GM23338 (cell line): ENCODE measurements around the gene RCSD1. TPM values are rescaled to one million over a fixed set of nuclear protein-coding genes. Genes with fewer than 3 reads are reported as not detected.

ENCODE experiments used
- ATAC-seq: fragments of 200-7000 bp; cut with Tn5 transposase; 3 replicates; pipeline ENCODE4 v1.9.1; 2020
- DNase-seq: peaks from one replicate; pipeline ENCODE4 v3.0.0-alpha.2; 2015; ENCODE audit warnings: low spot score
- H2AFZ ChIP-seq: fragments of 200-600 bp; sonication (generic); 2 replicates; pipeline ENCODE4 v1.8.0; 2016; ENCODE audit warnings: antibody characterized with exemption, mild to moderate bottlenecking, moderate library complexity
- H3F3A ChIP-seq: fragments of 200-600 bp; sonication (generic); replicated peaks from 2 replicates; pipeline ENCODE4 v1.8.0; 2017; ENCODE audit warnings: antibody characterized with exemption, mixed run types, low read depth
- H3K27ac ChIP-seq: fragments of 200-600 bp; sonication (generic); 2 replicates; pipeline ENCODE4 v1.6.1; 2016; ENCODE audit warnings: low read depth
- H3K27me3 ChIP-seq: fragments of 200-600 bp; sonication (generic); 2 replicates; pipeline ENCODE4 v1.8.0; 2016; ENCODE audit warnings: mild to moderate bottlenecking, mixed run types, moderate library complexity; ENCODE audit not compliant: insufficient read depth
- H3K36me3 ChIP-seq: fragments of 200-600 bp; sonication (generic); 2 replicates; pipeline ENCODE4 v1.8.0; 2016; ENCODE audit warnings: mild to moderate bottlenecking; ENCODE audit not compliant: insufficient read depth
- H3K4me1 ChIP-seq: fragments of 200-600 bp; sonication (generic); 2 replicates; pipeline ENCODE4 v1.8.0; 2016; ENCODE audit warnings: mild to moderate bottlenecking, moderate library complexity; ENCODE audit not compliant: insufficient read depth
- H3K4me2 ChIP-seq: fragments of 200-600 bp; sonication (generic); 2 replicates; pipeline ENCODE4 v1.7.1; 2017; ENCODE audit warnings: mixed run types
- H3K4me3 ChIP-seq: fragments of 200-600 bp; sonication (generic); 2 replicates; pipeline ENCODE4 v1.6.1; 2016; ENCODE audit warnings: mixed run types
- H3K79me2 ChIP-seq: fragments of 200-600 bp; sonication (generic); replicated peaks from 2 replicates; pipeline ENCODE4 v1.8.0; 2017; ENCODE audit warnings: mild to moderate bottlenecking; ENCODE audit not compliant: insufficient read depth
- H3K9me2 ChIP-seq: fragments of 200-600 bp; sonication (generic); 2 replicates; pipeline ENCODE4 v1.8.0; 2017; ENCODE audit not compliant: insufficient read depth
- H4K20me1 ChIP-seq: fragments of 200-600 bp; sonication (generic); replicated peaks from 2 replicates; pipeline ENCODE4 v1.8.0; 2017; ENCODE audit warnings: mild to moderate bottlenecking; ENCODE audit not compliant: insufficient read depth
- H3K27ac Mint-ChIP-seq: 2 replicates; pipeline ENCODE4 v1.8.0; 2020; ENCODE audit warnings: inconsistent platforms, mild to moderate bottlenecking, moderate library complexity, mixed read lengths
- H3K27me3 Mint-ChIP-seq: 3 replicates; pipeline ENCODE4 v1.8.0; 2022; ENCODE audit warnings: low read depth, mild to moderate bottlenecking, moderate library complexity, mixed read lengths, inconsistent platforms; ENCODE audit not compliant: insufficient read depth, poor library complexity
- H3K36me3 Mint-ChIP-seq: 3 replicates; pipeline ENCODE4 v1.8.0; 2021; ENCODE audit warnings: low read depth, mild to moderate bottlenecking, inconsistent platforms, moderate library complexity, mixed read lengths
- H3K4me1 Mint-ChIP-seq: 3 replicates; pipeline ENCODE4 v1.8.0; 2020; ENCODE audit warnings: mild to moderate bottlenecking, inconsistent platforms, mixed read lengths
- H3K4me3 Mint-ChIP-seq: 3 replicates; pipeline ENCODE4 v1.8.0; 2021; ENCODE audit warnings: moderate library complexity, mild to moderate bottlenecking, inconsistent platforms, mixed read lengths
- H3K9me3 Mint-ChIP-seq: 3 replicates; pipeline ENCODE4 v1.8.0; 2020; ENCODE audit warnings: moderate library complexity, mild to moderate bottlenecking, inconsistent platforms, mixed read lengths
- CREB1 ChIP-seq: fragments of 250-450 bp; sonication (Bioruptor Pico); IDR thresholded peaks from 2 replicates; pipeline ENCODE4 v1.5.0; 2020; ENCODE audit warnings: low read depth, mild to moderate bottlenecking, moderate library complexity
- CTCF ChIP-seq, 2 experiments: fragments of 200-600 bp in 1 of 2; sonication (generic) in 1 of 2; conservative IDR thresholded peaks; 2 replicates each; pipeline versions ENCODE4 v1.5.1 to v1.6.1; 2016 to 2017; ENCODE audit warnings: antibody characterized with exemption in 2 of 2, low read depth in 2 of 2, mild to moderate bottlenecking in 2 of 2, moderate library complexity in 1 of 2
- EZH2 ChIP-seq: fragments of 200-600 bp; sonication (generic); IDR thresholded peaks from one replicate; pipeline ENCODE4 v1.8.0; 2017; ENCODE audit warnings: antibody characterized with exemption, mild to moderate bottlenecking, low read depth; ENCODE audit not compliant: unreplicated experiment
- EZH2phosphoT487 ChIP-seq: fragments of 200-600 bp; sonication (generic); IDR thresholded peaks from one replicate; pipeline ENCODE4 v1.8.1; 2018; ENCODE audit warnings: antibody characterized with exemption; ENCODE audit not compliant: unreplicated experiment
- JUNB ChIP-seq: IDR thresholded peaks from one replicate; pipeline ENCODE4 v1.6.1; 2016; ENCODE audit warnings: antibody characterized with exemption; ENCODE audit not compliant: unreplicated experiment
- NANOG ChIP-seq: IDR thresholded peaks from 2 replicates; pipeline ENCODE4 v1.6.1; 2016; ENCODE audit warnings: antibody characterized with exemption, borderline replicate concordance
- POLR2AphosphoS5 ChIP-seq: IDR thresholded peaks from 2 replicates; pipeline ENCODE4 v1.6.1; 2016; ENCODE audit warnings: antibody characterized with exemption, low read depth
- REST ChIP-seq: IDR thresholded peaks from one replicate; pipeline ENCODE4 v1.6.1; 2018; ENCODE audit warnings: antibody characterized with exemption; ENCODE audit not compliant: unreplicated experiment
- STAT1 ChIP-seq: IDR thresholded peaks from one replicate; pipeline ENCODE4 v1.6.1; 2016; ENCODE audit warnings: antibody characterized with exemption; ENCODE audit not compliant: unreplicated experiment
- ZNF114 ChIP-seq: fragments of 250-450 bp; sonication (Bioruptor Pico); IDR thresholded peaks from 2 replicates; pipeline ENCODE4 v1.5.0; 2020; ENCODE audit warnings: mild to moderate bottlenecking, moderate library complexity
- ZNF331 ChIP-seq: fragments of 250-450 bp; sonication (Bioruptor Pico); IDR thresholded peaks from 2 replicates; pipeline ENCODE4 v1.5.0; 2020; ENCODE audit warnings: low read depth, mild to moderate bottlenecking, moderate library complexity
- ZNF462 ChIP-seq: fragments of 250-450 bp; sonication (Bioruptor Pico); IDR thresholded peaks from 2 replicates; pipeline ENCODE4 v1.5.0; 2020; ENCODE audit warnings: mild to moderate bottlenecking, moderate library complexity
- polyA plus RNA-seq: library from polyadenylated mRNA; unstranded; fragments of >200 nt; fragmentation: Nextera tagmentation; extraction: Ambion mirVana; gene quantifications from 2 replicates; pipeline ENCODE4 v1.2.1, GENCODE V29; 2016
- total RNA-seq: library from RNA; depleted of rRNA; stranded (reverse); fragments of >200 nt; shearing (Covaris generic); gene quantifications from 2 replicates; pipeline ENCODE4 v1.2.3, GENCODE V29; 2014
- TF ChIP-seq, protein P1 (sequence below): IDR thresholded peaks from 2 replicates; pipeline ENCODE4 v1.6.1; 2016; ENCODE audit warnings: antibody characterized with exemption

RCSD1 gene
- total and polyA plus RNA-seq, 2 experiments from 2014 or later = 0.18 to 0.73 TPM

GRCh38 chr1:167641786-167642500 lies 11.9 kb downstream of the RCSD1 start:
- TF ChIP-seq ZNF462 (CRISPR knock-in tag) (no peak), ZNF114 (no peak), NANOG (no peak), REST (no peak), ZNF331 (CRISPR knock-in tag) (no peak), CREB1 (CRISPR knock-in tag) (no peak), POLR2AphosphoS5 (no peak), STAT1 (no peak), JUNB (no peak), EZH2phosphoT487 (no peak), EZH2 (no peak), CTCF (conservative IDR thresholded peaks at IDR 0.05; ENCODE audit: low read depth in 2 of 2) (no peak)
- TF ChIP-seq, protein P1, sequence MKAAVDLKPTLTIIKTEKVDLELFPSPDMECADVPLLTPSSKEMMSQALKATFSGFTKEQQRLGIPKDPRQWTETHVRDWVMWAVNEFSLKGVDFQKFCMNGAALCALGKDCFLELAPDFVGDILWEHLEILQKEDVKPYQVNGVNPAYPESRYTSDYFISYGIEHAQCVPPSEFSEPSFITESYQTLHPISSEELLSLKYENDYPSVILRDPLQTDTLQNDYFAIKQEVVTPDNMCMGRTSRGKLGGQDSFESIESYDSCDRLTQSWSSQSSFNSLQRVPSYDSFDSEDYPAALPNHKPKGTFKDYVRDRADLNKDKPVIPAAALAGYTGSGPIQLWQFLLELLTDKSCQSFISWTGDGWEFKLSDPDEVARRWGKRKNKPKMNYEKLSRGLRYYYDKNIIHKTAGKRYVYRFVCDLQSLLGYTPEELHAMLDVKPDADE = no peak
- H3K4me3 ChIP-seq = no peak overlapping the region
- H3K4me1 ChIP-seq = no peaks in the 10 kb centered on the region
- no peaks in the 10 kb centered on the region for H4K20me1 ChIP-seq
- ATAC-seq = no peak
- Mint-ChIP-seq H3K27me3 (peaks cover 4% of the 10 kb centered on the region), H3K27ac (no peak overlapping the region), H3K4me3 (no peak overlapping the region), H3K4me1 (peaks cover 7% of the 10 kb centered on the region; the same call in 2 of the 3 replicates), H3K9me3 (no peaks in the 10 kb centered on the region), H3K36me3 (no peaks in the 10 kb centered on the region)
- DNase-seq = no peak
- H2AFZ ChIP-seq = no peak overlapping the region
- no peaks in the 10 kb centered on the region for H3K79me2 ChIP-seq
- no peaks in the 10 kb centered on the region for H3K36me3 ChIP-seq
- H3K4me2 ChIP-seq = no peak overlapping the region
- no peaks in the 10 kb centered on the region for H3F3A ChIP-seq
- H3K9me2 ChIP-seq = no peaks in the 10 kb centered on the region
- H3K27me3 ChIP-seq = no peaks in the 10 kb centered on the region
- H3K27ac ChIP-seq = no peak overlapping the region
